Fibroblast of lung (primary cell): ENCODE data around the gene SPRYD3.

Source experiments
- CTCF ChIP-seq, 2 donors: IDR thresholded peaks in 1 of 2; conservative IDR thresholded peaks in 1 of 2; 1 replicate in 1 of 2; 2 replicates in 1 of 2; pipeline ENCODE4 v1.5.1; 2011 to 2012; ENCODE audit warnings: low read length in 2 of 2, control low read depth in 1 of 2, inconsistent platforms in 1 of 2, low read depth in 1 of 2, mild to moderate bottlenecking in 1 of 2
- EZH2 ChIP-seq: IDR thresholded peaks from 2 replicates; pipeline ENCODE4 v1.5.1; 2012; ENCODE audit warnings: low read length, control low read depth, mild to moderate bottlenecking; ENCODE audit errors: missing control alignments

DNA sequence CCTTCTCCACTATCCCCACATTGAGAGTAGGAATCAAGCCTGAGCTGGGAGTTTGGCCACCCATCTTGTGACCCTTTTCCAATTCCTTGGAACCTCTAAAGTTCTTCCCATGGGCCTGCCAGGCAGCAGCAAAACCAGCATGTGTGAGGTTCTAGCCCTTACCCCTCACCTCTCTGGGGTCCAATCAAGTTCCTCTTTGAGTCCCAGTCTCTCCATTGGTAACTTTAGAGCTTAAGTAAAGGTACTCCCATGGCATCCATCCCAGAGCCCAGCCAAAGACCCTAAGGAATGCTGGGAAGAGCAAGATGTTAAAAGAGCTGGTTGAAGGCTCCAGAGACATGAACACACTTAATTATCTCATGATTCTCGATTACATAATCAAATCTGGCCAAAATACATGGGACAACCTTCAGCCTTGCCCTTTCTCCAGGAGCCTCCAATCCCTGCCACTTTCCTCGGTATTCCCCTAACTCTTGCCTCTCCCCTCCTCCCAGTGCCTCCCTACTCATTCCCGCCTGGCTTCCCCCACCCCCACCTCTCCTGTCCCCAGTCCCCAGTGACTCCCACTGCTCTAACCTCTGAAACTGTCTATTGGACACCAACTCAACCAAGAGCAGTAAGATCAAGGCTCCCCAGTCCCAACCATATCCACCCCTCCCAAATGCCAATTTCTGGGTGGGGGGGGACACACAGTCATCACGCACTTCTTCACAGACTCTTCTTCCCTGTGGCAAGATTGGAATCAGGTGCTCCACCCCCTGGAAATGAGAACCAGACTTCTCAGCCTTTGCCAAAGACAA, 34.1 kb downstream of the SPRYD3 start:
- TF ChIP-seq EZH2 = no peak
- TF ChIP-seq CTCF (conservative IDR thresholded peaks at IDR 0.05 in 1 of 2, IDR thresholded peaks at IDR 0.05 in 1 of 2; ENCODE audit: low read depth in 1 of 2, low read length in 2 of 2) = no peak
